ENCODE measurements around the gene FLII. TPM values are rescaled to one million over a fixed set of nuclear protein-coding genes. Genes with fewer than 3 reads are reported as not detected.

FLII gene
- total and polyA plus RNA-seq, 2 of the 13 experiments (the other 11 are each of a cell fraction or from before 2014, with no cell fraction given): 130 to 303 TPM

DNA sequence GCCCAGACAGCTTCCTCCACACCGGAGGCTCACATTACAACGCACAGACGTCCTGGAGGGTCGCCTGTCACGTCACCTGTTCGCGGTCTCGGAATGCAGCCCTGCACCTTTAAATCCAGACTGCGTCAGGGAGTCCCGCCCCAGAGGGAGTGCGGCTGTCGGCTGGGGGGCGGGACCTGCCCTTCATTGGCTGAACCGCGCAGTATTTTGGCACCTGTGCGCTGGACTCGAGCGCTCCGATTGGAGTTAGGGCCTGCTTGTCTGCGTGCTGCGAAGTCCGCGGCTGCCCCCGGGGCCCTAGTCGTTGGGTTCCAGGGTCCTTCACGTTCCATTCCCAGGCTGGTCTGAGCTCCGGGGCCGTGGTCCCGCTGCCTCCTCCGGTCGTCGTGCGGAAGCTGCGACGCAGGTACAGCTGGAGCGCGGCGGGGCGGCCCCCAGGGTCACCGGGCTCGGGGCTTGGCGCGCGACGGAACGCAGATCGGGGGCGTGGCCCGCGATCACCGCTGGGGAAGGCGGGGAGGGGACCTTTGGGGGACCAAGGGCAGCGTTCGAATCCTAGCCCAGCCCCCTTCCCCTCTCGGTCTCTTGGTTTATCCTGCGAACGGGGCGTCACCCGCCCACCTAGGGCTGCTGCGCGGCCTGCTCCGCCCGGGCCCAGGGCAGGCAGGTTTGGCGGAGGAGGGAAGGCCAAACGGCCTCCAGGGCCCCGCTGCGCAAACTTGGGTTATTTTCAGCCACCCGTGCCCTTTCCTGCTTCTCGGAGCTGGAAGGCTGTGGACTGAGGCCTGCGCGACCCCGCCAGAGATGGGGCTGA lies 2.0 kb upstream of the FLII start, which contains the start of gene MIEF2 (continued):
- TF ChIP-seq, protein P1, sequence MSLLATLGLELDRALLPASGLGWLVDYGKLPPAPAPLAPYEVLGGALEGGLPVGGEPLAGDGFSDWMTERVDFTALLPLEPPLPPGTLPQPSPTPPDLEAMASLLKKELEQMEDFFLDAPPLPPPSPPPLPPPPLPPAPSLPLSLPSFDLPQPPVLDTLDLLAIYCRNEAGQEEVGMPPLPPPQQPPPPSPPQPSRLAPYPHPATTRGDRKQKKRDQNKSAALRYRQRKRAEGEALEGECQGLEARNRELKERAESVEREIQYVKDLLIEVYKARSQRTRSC (CRISPR knock-in tag; IDR thresholded peaks at IDR 0.05; ENCODE audit: low read depth): no peak
- TF ChIP-seq, protein P2, sequence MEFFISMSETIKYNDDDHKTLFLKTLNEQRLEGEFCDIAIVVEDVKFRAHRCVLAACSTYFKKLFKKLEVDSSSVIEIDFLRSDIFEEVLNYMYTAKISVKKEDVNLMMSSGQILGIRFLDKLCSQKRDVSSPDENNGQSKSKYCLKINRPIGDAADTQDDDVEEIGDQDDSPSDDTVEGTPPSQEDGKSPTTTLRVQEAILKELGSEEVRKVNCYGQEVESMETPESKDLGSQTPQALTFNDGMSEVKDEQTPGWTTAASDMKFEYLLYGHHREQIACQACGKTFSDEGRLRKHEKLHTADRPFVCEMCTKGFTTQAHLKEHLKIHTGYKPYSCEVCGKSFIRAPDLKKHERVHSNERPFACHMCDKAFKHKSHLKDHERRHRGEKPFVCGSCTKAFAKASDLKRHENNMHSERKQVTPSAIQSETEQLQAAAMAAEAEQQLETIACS (CRISPR knock-in tag; IDR thresholded peaks at IDR 0.05): no peak
- no peak for TF ChIP-seq HMG20A (CRISPR knock-in tag; IDR thresholded peaks at IDR 0.05; ENCODE audit: borderline replicate concordance)
- no peak for TF ChIP-seq NR2F6 (IDR thresholded peaks at IDR 0.05)
- TF ChIP-seq NR2F6 (CRISPR knock-in tag; IDR thresholded peaks at IDR 0.05): peak; percentile 36; the same call in 1 of the 2 replicates
- TF ChIP-seq FOXC1 (CRISPR knock-in tag; IDR thresholded peaks at IDR 0.05; ENCODE audit: borderline replicate concordance): peak; percentile 97
- TF ChIP-seq ZNF337 (CRISPR knock-in tag; IDR thresholded peaks at IDR 0.05; ENCODE audit: borderline replicate concordance, low read depth): no peak
- TF ChIP-seq RNF2 (conservative IDR thresholded peaks at IDR 0.05; ENCODE audit: low read depth): peak; percentile 36; the same call in 1 of the 2 replicates
- no peak for TF ChIP-seq ZFP36 (IDR thresholded peaks at IDR 0.05; ENCODE audit: borderline replicate concordance, low read depth, low read length, partially characterized antibody)
- TF ChIP-seq ZIK1 (CRISPR knock-in tag; IDR thresholded peaks at IDR 0.05; ENCODE audit: borderline replicate concordance, low read depth): peak; percentile 63; the same call in 1 of the 2 replicates
- TF ChIP-seq GATAD2A (CRISPR knock-in tag; IDR thresholded peaks at IDR 0.05): no peak; the same call in 1 of the 2 replicates
- TF ChIP-seq HES4 (CRISPR knock-in tag; IDR thresholded peaks at IDR 0.05; ENCODE audit: borderline replicate concordance): no peak
- no peak for TF ChIP-seq MYNN (CRISPR knock-in tag; IDR thresholded peaks at IDR 0.05; ENCODE audit: low read depth)
- TF ChIP-seq ZKSCAN5 (CRISPR knock-in tag; IDR thresholded peaks at IDR 0.05): no peak
- TF ChIP-seq, protein P3, sequence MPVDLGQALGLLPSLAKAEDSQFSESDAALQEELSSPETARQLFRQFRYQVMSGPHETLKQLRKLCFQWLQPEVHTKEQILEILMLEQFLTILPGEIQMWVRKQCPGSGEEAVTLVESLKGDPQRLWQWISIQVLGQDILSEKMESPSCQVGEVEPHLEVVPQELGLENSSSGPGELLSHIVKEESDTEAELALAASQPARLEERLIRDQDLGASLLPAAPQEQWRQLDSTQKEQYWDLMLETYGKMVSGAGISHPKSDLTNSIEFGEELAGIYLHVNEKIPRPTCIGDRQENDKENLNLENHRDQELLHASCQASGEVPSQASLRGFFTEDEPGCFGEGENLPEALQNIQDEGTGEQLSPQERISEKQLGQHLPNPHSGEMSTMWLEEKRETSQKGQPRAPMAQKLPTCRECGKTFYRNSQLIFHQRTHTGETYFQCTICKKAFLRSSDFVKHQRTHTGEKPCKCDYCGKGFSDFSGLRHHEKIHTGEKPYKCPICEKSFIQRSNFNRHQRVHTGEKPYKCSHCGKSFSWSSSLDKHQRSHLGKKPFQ (CRISPR knock-in tag; IDR thresholded peaks at IDR 0.05; ENCODE audit: insufficient replicate concordance): no peak
- no peak for TF ChIP-seq ZNF589 (CRISPR knock-in tag; conservative IDR thresholded peaks at IDR 0.05)
- TF ChIP-seq, protein P4, sequence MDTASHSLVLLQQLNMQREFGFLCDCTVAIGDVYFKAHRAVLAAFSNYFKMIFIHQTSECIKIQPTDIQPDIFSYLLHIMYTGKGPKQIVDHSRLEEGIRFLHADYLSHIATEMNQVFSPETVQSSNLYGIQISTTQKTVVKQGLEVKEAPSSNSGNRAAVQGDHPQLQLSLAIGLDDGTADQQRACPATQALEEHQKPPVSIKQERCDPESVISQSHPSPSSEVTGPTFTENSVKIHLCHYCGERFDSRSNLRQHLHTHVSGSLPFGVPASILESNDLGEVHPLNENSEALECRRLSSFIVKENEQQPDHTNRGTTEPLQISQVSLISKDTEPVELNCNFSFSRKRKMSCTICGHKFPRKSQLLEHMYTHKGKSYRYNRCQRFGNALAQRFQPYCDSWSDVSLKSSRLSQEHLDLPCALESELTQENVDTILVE (CRISPR knock-in tag; IDR thresholded peaks at IDR 0.05): peak; percentile 84; the same call in 1 of the 2 replicates
- peak; percentile 89 for TF ChIP-seq PHF8 (CRISPR knock-in tag; IDR thresholded peaks at IDR 0.05)
- no peak for TF ChIP-seq ZNF569 (CRISPR knock-in tag; IDR thresholded peaks at IDR 0.05; ENCODE audit: borderline replicate concordance)
- TF ChIP-seq PTBP1 (IDR thresholded peaks at IDR 0.05; ENCODE audit: low read depth, low read length, poor library complexity, severe bottlenecking): no peak
- TF ChIP-seq TAF15 (IDR thresholded peaks at IDR 0.05; ENCODE audit: low read depth, low read length, poor library complexity, severe bottlenecking): no peak
- TF ChIP-seq ZNF292 (CRISPR knock-in tag; IDR thresholded peaks at IDR 0.05; ENCODE audit: borderline replicate concordance, low read depth): no peak
- TF ChIP-seq TOE1 (CRISPR knock-in tag; IDR thresholded peaks at IDR 0.05): no peak
- TF ChIP-seq ZNF75D (CRISPR knock-in tag; IDR thresholded peaks at IDR 0.05; ENCODE audit: borderline replicate concordance): no peak
- TF ChIP-seq FOXA3 (CRISPR knock-in tag; IDR thresholded peaks at IDR 0.05): no peak
- no peak for TF ChIP-seq ZNF354B (CRISPR knock-in tag; IDR thresholded peaks at IDR 0.05)
- peak; percentile 89; the same call in 1 of the 2 replicates for TF ChIP-seq ZNF747 (CRISPR knock-in tag; IDR thresholded peaks at IDR 0.05; ENCODE audit: borderline replicate concordance)

All from HepG2 (cell line).